HepG2 (cell line): Measurements from ENCODE around the gene KCNK5.

Experiments used
- EZH2 ChIP-seq: conservative IDR thresholded peaks from 2 replicates; pipeline ENCODE4 v1.6.1; 2012; ENCODE audit warnings: mild to moderate bottlenecking, low read depth, low read length, moderate library complexity
- JUND ChIP-seq: sonication (generic); formaldehyde crosslinking; IDR thresholded peaks from 2 replicates; pipeline ENCODE4 v1.8.0; 2022; ENCODE audit warnings: mild to moderate bottlenecking, missing genetic modification reagents
- POLR2AphosphoS5 ChIP-seq: IDR thresholded peaks from 2 replicates; pipeline ENCODE4 v1.6.1; 2012; ENCODE audit warnings: low read depth, low read length
- U2AF1 ChIP-seq: fragments of 200-400 bp; formaldehyde crosslinking; optimal IDR thresholded peaks from 2 replicates; pipeline ENCODE3; 2017; ENCODE audit warnings: mild to moderate bottlenecking, low read depth, low read length
- ZNF326 ChIP-seq: sonication (generic); formaldehyde crosslinking; IDR thresholded peaks from 2 replicates; pipeline ENCODE4 v1.4.0; 2020; ENCODE audit warnings: missing genetic modification reagents, borderline replicate concordance

- TF ChIP-seq POLR2AphosphoS5 (no peak), EZH2 (no peak), U2AF1 (no peak), JUND (no peak), ZNF326 (CRISPR knock-in tag) (no peak)
Observed at GRCh38 chr6:39225946-39226437, 3.3 kb downstream of the KCNK5 start.
